GM19372 (cell line): Measurements from ENCODE around the gene MAPK11.

Source experiments
- ATAC-seq: cut with Tn5 transposase; IDR thresholded peaks from one replicate; pipeline ENCODE4 v1.9.1; 2021; ENCODE audit warnings: mild to moderate bottlenecking, low read depth, moderate library complexity; ENCODE audit not compliant: unreplicated experiment

MAPK11 gene

DNA sequence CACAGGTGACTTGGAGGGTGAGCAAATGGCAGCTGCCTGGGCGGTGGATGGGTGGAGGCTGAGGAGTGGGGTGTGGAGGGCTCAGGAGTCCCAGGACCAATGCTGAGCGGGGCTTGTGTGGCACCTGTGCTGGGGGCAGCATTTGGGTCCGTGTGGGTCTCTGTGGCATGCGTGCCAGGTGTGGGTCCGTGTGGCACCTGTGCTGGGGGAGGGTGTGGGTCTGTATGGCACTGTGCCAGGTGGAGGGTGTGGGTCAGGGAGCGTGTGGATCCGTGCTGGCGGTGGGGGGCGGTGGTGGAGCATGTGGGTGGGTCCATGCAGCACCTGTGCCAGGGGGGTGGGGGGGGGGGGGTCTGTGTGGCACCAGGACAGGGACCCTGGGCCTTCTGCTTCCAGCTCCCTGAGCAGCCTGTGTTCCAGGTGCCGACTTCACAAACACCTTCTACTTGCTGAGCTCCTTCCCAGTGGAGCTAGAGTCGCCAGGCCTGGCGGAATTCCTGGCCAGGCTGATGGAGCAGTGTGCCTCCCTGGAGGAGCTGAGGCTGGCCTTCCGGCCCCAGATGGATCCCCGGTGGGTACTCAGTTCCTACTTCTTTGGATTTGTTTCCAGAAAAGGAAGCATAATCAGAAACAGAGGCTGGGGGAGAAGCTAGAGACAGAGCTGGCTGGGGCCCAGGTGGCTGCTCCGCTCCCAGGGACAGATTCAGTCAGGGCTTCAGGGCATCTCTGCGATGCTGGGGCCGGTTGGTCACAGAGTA is 54.7 kb downstream of the MAPK11 start:
- no peak for ATAC-seq
